ENCODE results near the gene CCDC134. TPM values are rescaled to one million over a fixed set of nuclear protein-coding genes. Genes with fewer than 3 reads are reported as not detected.

CCDC134 gene
- total and polyA plus RNA-seq, 9 of the 15 experiments (the other 6 are each of a cell fraction or from before 2014, with no cell fraction given), result 0.56 to 11.9 (median 5.3) TPM

GRCh38 chr22:41768430-41768829 is 32.0 kb upstream of the CCDC134 start:
- intact Hi-C loops (cut with micrococcal nuclease) (no loop called here), in situ Hi-C loops (cut with MboI) (no loop called here)
- TF ChIP-seq ZNF780A (CRISPR knock-in tag; IDR thresholded peaks at IDR 0.05) (no peak), ELK1 (CRISPR knock-in tag; IDR thresholded peaks at IDR 0.05) (no peak), ASH1L (IDR thresholded peaks at IDR 0.05; ENCODE audit: borderline replicate concordance, low read depth, partially characterized antibody) (no peak), ZNF311 (CRISPR knock-in tag; IDR thresholded peaks at IDR 0.05) (no peak), ZNF785 (CRISPR knock-in tag; IDR thresholded peaks at IDR 0.05) (no peak), RBM14 (IDR thresholded peaks at IDR 0.05; ENCODE audit: borderline replicate concordance, insufficient read depth, low read depth, low read length) (no peak), CBX5 (IDR thresholded peaks at IDR 0.05; ENCODE audit: borderline replicate concordance, low read depth) (no peak)
- TF ChIP-seq, protein P1, sequence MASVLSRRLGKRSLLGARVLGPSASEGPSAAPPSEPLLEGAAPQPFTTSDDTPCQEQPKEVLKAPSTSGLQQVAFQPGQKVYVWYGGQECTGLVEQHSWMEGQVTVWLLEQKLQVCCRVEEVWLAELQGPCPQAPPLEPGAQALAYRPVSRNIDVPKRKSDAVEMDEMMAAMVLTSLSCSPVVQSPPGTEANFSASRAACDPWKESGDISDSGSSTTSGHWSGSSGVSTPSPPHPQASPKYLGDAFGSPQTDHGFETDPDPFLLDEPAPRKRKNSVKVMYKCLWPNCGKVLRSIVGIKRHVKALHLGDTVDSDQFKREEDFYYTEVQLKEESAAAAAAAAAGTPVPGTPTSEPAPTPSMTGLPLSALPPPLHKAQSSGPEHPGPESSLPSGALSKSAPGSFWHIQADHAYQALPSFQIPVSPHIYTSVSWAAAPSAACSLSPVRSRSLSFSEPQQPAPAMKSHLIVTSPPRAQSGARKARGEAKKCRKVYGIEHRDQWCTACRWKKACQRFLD (CRISPR knock-in tag; IDR thresholded peaks at IDR 0.05), result no peak
- Histone ChIP-seq H3K4me3 (no peak overlapping the region), H3K9me1 (ENCODE audit: control insufficient read depth, insufficient read depth, low read length) (no peaks in the 10 kb centered on the region), H3K4me1 (replicated peaks in 1 of 2; ENCODE audit: control insufficient read depth in 2 of 2, insufficient read depth in 2 of 2, low read length in 2 of 2) (no peaks in the 10 kb centered on the region), H2AFZ (ENCODE audit: low read depth, low read length) (no peak overlapping the region), H3K9ac (ENCODE audit: insufficient read depth in 1 of 2, low read depth in 2 of 2, low read length in 2 of 2) (no peak overlapping the region), H3K79me2 (ENCODE audit: control insufficient read depth, insufficient read depth, low read length) (no peaks in the 10 kb centered on the region), H3K4me2 (ENCODE audit: insufficient read depth, low read length) (no peak overlapping the region), H3K9me3 (replicated peaks; ENCODE audit: control insufficient read depth, insufficient read depth, low read depth, low read length) (no peaks in the 10 kb centered on the region), H3K27ac (ENCODE audit: extremely low read depth, low read depth, low read length) (no peak overlapping the region), H3K36me3 (ENCODE audit: control insufficient read depth, insufficient read depth, low read length) (no peaks in the 10 kb centered on the region), H4K20me1 (replicated peaks; ENCODE audit: control insufficient read depth, insufficient read depth, low read length) (no peaks in the 10 kb centered on the region), H3K27me3 (ENCODE audit: control insufficient read depth in 2 of 2, insufficient read depth in 2 of 2, low read length in 2 of 2) (peaks cover 7 to 8% of the 10 kb centered on the region in 2 experiments; a peak in 2 of 5 replicates)
- POLR2A ChIA-PET, result interaction anchor here (0.6 kb wide), 2 partner anchors 23 to 117 kb away, joined by 3 read pairs; no protein-coding TSS in a partner anchor
- FAIRE-seq (no peak), ATAC-seq (no peak), DNase-seq (ENCODE audit: extremely low read depth in 1 of 4, low spot score in 3 of 4) (no peak)
- no TSS peak for BruUV-seq (replicated peaks)
- CTCF ChIA-PET (ENCODE audit: low intra/inter-chr PET ratio), result no interaction called here
- 33% methylated on average over 2 of the region's 2 CpGs for WGBS (ENCODE audit: insufficient coverage, low coverage, missing lambda C conversion rate)

Data from K562 (cell line).